GM18519 (cell line): Measurements from ENCODE around the gene PATE1.
"Not testable (repeated sequence)": the region's sequence is repeated elsewhere in the genome, so short reads cannot be mapped to it uniquely, and the experiment has no call there.

Experiments
- ATAC-seq: cut with Tn5 transposase; IDR thresholded peaks from one replicate; pipeline ENCODE4 v1.9.1; 2021; ENCODE audit warnings: mild to moderate bottlenecking, moderate library complexity; ENCODE audit not compliant: unreplicated experiment, low FRiP score

The PATE1 gene, protein sequence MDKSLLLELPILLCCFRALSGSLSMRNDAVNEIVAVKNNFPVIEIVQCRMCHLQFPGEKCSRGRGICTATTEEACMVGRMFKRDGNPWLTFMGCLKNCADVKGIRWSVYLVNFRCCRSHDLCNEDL

DNA sequence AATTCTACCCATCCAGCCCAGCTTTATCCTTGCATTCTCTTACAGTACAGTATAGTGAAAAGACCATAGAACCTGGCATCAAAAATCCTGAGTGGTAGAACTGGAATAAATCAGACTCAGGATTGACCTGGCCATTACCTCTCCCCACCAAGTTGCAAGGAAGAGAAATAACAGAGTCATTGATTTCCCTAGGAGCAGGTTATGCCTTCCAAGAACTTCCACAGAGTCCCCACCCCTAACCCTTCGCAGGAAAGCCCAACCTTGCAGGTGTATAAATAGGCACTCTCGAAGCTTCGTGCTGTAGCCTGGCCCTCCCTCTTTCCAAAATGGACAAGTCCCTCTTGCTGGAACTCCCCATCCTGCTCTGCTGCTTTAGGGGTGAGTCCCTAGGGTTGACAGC, at the start of gene PATE1:
PATE1 (plus strand) TSS at position 301 of the 400 bp plus-strand sequence; CDS start at position 327, 26 bp downstream.
- ATAC-seq: no peak

DNA sequence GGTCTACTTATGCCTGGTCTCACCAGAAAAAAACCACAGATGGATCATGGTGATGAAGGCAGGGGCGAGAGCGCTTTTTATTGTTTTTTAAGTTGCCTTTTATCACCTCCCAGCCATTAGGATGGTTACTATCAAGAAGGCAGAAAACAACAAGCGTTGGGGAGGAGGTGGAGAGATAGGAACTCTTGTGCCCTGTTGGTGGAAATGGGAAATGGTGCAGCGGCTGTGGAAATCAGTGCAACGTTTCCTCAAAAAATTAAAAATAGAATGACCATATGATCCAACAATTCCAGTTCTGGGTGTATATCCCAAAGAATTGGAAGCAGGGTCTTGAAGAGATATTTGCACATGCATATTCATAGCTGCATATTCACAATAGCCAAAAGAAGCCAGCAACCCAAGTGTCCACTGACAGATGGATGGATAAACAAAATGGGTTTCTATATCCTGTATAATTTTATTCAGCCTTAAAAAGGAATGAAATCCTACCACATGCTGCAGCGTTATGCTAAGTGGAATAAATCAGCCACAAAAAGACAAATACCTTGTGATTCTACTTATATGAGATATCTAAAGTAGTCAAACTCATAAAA, 45.0 kb upstream of the PATE1 start:
- no peak for ATAC-seq

DNA sequence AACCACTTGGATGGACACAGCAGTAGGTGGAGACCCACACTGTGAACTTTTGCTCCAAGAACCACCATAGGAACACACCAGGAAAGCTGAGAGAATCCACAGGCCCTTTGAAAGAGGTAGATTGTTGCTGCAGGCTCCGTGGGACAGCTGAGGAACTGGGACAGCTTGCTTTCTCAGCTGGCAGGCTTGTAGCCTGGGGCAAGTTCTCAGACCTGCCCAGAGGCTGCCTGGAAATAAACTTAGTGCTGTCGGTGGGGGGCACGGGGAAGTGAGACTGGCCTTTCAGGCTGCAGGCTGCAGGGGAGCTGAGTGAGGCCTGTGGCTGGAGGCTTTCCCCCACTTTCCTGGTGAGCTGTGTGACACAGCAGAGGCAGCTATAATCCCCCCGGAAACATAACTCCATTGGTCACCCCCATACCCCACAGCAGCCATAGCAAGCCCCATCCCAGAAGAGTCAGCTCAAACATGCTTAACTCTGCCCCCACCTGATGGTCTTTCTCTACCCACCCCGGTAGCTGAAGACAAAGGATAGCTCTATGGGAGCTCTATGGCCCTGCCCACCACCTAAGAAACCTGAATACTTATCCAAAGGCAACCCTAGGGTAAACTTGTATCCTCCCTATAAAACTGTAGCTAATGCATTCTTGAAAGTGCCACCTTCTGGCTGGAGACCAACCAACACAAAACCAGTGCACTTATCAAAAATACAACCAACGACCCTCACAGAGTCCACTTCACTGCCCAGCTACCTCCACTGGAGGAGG, 44.0 kb upstream of the PATE1 start:
- ATAC-seq: no peak

DNA sequence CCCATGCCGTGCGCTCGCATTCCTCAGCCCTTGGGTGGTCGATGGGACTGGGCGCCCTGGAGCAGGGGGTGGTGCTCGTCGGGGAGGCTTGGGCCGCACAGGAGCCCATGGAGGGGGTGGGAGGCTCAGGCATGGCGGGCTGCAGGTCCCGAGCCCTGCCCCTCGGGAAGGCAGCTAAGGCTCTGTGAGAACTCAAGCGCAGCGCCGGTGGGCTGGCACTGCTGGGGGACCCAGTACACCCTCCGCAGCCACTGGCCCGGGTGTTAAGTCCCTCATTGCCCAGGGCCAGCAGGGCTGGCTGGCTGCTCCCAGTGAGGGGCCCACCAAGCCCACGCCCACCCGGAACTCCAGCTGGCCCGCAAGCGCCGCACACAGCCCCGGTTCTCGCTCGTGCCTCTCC, 41.4 kb upstream of the PATE1 start:
- ATAC-seq: not testable (repeated sequence)

DNA sequence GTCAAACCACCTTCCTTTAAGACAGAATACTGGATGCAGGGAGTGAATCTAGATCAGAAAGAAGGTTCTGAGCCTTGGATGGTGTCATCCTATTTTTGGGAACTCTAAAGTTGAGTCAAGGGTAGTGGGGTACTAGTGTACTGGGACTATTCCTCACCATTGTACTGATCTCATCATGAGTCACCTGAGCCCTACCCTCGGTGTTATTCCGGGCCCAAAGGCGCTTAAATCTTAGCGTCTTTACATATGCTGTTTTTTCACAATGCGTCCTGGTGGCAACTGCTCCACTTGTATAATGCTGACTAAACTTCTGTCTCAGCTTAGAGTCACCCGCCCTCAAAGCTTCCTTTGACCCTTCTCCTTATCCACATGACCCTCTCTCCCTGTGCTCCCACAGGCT, 25.3 kb upstream of the PATE1 start:
- ATAC-seq: no peak

- ATAC-seq: no peak
Observed at GRCh38 chr11:125724125-125724524, 22.0 kb upstream of the PATE1 start.

DNA sequence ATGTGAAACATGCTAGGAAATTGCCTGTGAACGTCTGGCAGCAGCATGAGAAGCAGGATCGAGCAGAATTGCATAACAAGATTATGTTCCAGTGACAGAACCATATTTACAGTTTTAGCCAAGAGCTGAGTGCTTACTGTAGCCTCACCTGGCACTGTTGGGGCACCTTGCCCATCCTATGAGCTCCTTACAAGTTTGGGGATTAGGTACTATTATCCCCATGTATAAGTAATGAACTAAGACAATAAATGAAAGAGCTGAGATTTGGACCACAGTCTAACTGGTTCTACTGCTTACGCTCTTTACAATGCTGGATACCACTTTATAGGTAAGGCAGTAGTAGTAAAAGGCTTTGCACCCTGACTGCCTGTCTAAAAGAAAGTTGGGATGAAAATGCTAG, 17.1 kb upstream of the PATE1 start:
- no peak for ATAC-seq

DNA sequence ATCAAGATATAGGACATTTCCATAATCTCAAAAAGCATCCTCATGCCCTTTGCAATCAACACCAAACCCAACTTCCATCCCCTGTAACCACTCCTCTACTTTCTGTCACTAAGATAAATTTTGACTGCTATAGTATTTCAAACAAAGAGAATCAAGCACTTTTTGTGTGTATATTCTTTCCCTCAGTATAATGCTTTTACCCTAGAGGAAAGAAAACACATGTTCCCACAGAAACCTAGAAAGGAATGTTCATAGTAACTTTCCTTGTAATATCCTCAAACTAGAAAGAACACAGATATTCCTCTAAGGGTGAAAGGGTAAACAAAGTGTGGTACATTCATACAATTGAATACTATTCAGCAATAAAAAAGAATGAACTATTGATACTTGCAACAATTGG, 5.5 kb upstream of the PATE1 start:
- no peak for ATAC-seq

DNA sequence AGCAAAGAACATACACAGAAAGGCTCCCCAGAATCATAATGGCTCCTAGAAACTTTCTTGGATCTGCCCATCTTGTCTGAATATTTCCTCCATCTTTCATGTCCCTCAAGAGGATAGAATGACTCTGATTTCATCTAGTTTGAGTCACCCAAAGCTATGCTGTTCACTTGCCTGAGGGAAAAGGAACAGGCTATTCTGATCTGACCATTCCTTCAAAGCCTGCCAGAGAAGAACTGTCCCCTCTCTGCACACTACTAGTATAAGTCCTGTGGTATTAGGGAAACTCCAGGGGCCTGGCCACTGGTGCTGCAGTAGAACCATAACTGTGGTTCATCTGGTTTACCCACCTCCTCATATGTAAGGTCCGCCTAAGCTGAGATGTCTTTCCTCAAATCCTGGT, 2.4 kb upstream of the PATE1 start:
- no peak for ATAC-seq

- no peak for ATAC-seq
Observed at GRCh38 chr11:125750629-125751028, 4.5 kb downstream of the PATE1 start.

GRCh38 chr11:125756050-125756449, 10.0 kb downstream of the PATE1 start:
- ATAC-seq: no peak

- ATAC-seq: no peak
Observed at GRCh38 chr11:125762445-125762844, 16.4 kb downstream of the PATE1 start.

- ATAC-seq: no peak
Observed at GRCh38 chr11:125763483-125763882, 17.4 kb downstream of the PATE1 start.

DNA sequence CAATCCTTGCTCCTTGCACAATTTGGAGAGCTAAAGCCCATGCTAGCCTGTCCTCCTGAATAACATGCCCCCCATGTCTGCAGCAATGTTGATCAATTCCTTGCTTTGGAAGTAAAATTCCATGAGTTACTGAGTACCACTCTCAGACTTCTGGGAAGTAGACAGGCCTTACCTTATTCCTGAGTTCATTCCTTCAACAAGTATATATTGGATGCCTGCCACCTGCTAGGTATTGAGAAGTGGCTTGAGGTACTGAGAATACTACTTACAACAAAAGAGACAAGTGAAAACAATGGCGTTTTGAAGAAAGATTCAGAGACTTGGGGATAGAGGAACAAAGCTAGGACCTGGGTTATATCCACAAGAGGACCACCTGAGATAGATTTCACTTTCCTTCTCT, 20.2 kb downstream of the PATE1 start:
- ATAC-seq: no peak

- ATAC-seq: no peak
Observed at GRCh38 chr11:125768336-125769046, 22.4 kb downstream of the PATE1 start.

DNA sequence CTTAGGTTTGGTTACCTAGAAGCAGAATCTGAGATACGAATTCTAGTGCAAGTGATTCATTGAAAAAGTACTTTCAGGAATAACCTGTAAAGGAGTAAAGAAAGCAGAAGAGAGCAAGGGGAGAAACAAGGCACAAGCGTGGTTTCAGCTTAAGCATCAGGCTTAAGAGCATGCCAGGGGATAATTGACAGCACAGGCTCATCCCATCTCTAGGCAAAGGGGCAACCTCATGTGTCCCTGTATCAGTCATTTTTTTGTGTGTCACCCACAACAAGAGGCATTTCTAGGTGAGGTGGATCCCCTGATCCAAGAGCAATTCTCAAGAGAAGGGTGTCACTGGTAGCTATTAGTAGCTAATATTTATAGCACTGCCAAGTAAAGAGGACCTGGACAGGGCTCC, 24.5 kb downstream of the PATE1 start:
- ATAC-seq: no peak

DNA sequence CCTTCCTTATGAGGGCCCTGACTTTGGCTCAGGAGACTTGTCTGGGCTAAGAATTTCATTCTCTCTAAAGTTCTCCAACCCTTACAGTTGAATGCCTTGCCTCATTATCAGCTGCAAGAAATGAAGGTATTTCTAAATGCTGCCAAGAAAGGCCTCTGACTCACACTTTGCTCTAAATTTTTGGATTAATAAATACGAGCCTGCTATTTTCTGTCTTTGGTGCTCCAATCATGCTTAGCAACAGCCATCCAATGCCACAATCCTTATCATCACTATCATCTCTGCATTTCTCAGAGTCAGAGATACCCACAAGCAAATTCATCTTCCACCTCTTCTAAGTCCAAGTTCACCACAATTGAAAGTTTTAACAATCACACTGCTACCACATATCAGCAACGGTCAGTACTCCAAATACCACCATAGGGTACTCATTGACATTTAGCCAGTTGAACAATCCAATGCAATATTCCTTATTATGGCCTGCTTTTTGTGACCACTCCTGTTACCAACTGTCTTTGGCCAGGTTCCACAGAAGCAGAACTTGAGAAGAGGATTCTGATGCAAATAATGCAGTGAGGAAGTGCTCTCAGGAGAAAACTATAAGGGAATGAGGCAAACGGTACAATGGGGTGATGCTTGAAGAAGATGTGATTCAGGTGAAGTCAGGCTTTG, 26.9 kb downstream of the PATE1 start:
- no peak for ATAC-seq

GRCh38 chr11:125773516-125773915, 27.4 kb downstream of the PATE1 start:
- ATAC-seq: no peak

GRCh38 chr11:125777309-125777708, 31.2 kb downstream of the PATE1 start:
- no peak for ATAC-seq

GRCh38 chr11:125778728-125779127, 32.6 kb downstream of the PATE1 start, which contains the start of gene PATE2:
Gene PATE2 (minus strand): TSS chr11:125778828. CDS start chr11:125778773, 55 bp downstream.
- ATAC-seq: no peak

GRCh38 chr11:125784678-125785077, 38.6 kb downstream of the PATE1 start:
- ATAC-seq: no peak
